ENCODE results near the gene OR2S2.

DNA sequence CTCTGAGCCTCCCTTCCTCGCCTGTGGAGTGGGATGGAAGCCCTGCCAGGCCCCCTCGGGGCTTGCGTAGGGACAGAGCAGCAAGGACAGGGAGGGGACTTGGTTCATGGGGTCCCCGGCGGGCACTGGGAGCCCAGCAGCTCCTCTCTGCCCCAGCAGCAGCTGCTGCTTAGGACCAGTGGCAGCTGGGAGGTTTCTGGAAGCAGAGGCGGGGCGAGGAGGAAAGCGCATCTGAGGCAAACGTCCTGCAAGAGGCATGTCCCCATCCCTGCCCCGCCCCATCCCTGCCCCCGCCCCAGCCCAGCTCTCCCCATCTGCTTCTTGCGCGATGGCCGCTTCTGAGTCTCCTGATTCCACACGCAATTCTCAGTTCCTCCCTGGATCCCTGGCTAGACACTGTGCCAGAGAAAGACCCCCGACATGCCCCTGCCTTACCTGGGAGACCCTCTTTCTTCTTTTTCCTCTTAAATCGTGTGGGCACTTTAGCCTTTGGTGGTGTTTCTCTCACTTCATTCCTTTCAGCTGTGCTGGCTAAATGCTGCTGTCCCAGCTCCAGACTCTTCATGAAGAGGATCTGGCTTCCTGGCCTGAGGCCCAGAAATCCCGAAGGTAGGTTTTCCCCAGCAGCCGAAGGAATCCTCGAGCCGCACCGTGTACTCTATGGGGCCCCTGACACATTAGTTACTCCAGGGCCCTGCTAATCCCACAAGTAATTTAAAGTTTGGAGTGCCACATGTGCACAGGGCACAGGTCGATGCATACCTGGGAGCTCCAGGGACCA, 4.4 kb upstream of the OR2S2 start:
- TF ChIP-seq, protein P1, sequence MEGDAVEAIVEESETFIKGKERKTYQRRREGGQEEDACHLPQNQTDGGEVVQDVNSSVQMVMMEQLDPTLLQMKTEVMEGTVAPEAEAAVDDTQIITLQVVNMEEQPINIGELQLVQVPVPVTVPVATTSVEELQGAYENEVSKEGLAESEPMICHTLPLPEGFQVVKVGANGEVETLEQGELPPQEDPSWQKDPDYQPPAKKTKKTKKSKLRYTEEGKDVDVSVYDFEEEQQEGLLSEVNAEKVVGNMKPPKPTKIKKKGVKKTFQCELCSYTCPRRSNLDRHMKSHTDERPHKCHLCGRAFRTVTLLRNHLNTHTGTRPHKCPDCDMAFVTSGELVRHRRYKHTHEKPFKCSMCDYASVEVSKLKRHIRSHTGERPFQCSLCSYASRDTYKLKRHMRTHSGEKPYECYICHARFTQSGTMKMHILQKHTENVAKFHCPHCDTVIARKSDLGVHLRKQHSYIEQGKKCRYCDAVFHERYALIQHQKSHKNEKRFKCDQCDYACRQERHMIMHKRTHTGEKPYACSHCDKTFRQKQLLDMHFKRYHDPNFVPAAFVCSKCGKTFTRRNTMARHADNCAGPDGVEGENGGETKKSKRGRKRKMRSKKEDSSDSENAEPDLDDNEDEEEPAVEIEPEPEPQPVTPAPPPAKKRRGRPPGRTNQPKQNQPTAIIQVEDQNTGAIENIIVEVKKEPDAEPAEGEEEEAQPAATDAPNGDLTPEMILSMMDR (IDR thresholded peaks at IDR 0.05), result no peak
- TF ChIP-seq EZH2 (IDR thresholded peaks at IDR 0.05) (no peak), EZH2phosphoT487 (IDR thresholded peaks at IDR 0.05) (no peak)
